GM19395 (cell line): ENCODE results near the gene APP.

Experiments used
- ATAC-seq: cut with Tn5 transposase; IDR thresholded peaks from one replicate; pipeline ENCODE4 v1.9.1; 2021; ENCODE audit warnings: mild to moderate bottlenecking, moderate library complexity; ENCODE audit not compliant: unreplicated experiment

Gene APP

GRCh38 chr21:25911730-25912401 lies 258.7 kb downstream of the APP start:
- ATAC-seq = no peak

GRCh38 chr21:25910809-25911208 lies 259.8 kb downstream of the APP start:
- no peak for ATAC-seq

GRCh38 chr21:25909341-25909740 lies 261.2 kb downstream of the APP start:
- no peak for ATAC-seq

GRCh38 chr21:25908495-25908894 lies 262.1 kb downstream of the APP start:
- ATAC-seq = no peak

GRCh38 chr21:25907573-25908275 lies 262.8 kb downstream of the APP start:
- ATAC-seq = no peak

- ATAC-seq = no peak
Observed at GRCh38 chr21:25906587-25906986, 264.0 kb downstream of the APP start.

GRCh38 chr21:25905126-25905525 lies 265.4 kb downstream of the APP start:
- ATAC-seq = no peak

GRCh38 chr21:25904044-25904695 lies 266.4 kb downstream of the APP start:
- ATAC-seq = no peak

- no peak for ATAC-seq
Observed at GRCh38 chr21:25903607-25904006, 267.0 kb downstream of the APP start.

- ATAC-seq = no peak
Observed at GRCh38 chr21:25901330-25901979, 269.1 kb downstream of the APP start.

GRCh38 chr21:25898671-25899070 lies 271.9 kb downstream of the APP start:
- ATAC-seq = no peak

GRCh38 chr21:25897383-25897782 lies 273.2 kb downstream of the APP start:
- no peak for ATAC-seq

GRCh38 chr21:25896501-25897056 lies 274.0 kb downstream of the APP start:
- no peak for ATAC-seq

GRCh38 chr21:25895565-25896205 lies 274.9 kb downstream of the APP start:
- peak; percentile 82 for ATAC-seq

GRCh38 chr21:25893191-25893590 lies 277.4 kb downstream of the APP start:
- ATAC-seq = no peak

GRCh38 chr21:25891596-25891995 lies 279.0 kb downstream of the APP start:
- ATAC-seq = no peak

GRCh38 chr21:25890001-25890400 lies 280.6 kb downstream of the APP start:
- no peak for ATAC-seq

- ATAC-seq = no peak
Observed at GRCh38 chr21:25888711-25889110, 281.9 kb downstream of the APP start.

- no peak for ATAC-seq
Observed at GRCh38 chr21:25887646-25888306, 282.8 kb downstream of the APP start.

GRCh38 chr21:25887166-25887565 lies 283.4 kb downstream of the APP start:
- no peak for ATAC-seq
